Activated B cell treated with CpG ODN at 0.5 μM for 24 hours (primary cell): Measurements from ENCODE around the gene PCNX2. TPM values are rescaled to one million over a fixed set of nuclear protein-coding genes. Genes with fewer than 3 reads are reported as not detected.

Source experiments
- ATAC-seq: fragments of 200-7000 bp; cut with Tn5 transposase; one replicate; pipeline ENCODE4 v1.10.0; 2021; ENCODE audit warnings: low read depth, mild to moderate bottlenecking, moderate library complexity
- CTCF ChIA-PET: fragments of 350-600 bp; sonication (Branson Sonifier 250); formaldehyde crosslinking; loops from one replicate; lab custom pipeline; 2021; ENCODE audit warnings: antibody characterized with exemption; lab: Charles Lee
- POLR2A ChIA-PET: fragments of 350-600 bp; sonication (Branson Sonifier 250); formaldehyde crosslinking; loops from one replicate; lab custom pipeline; 2021; ENCODE audit warnings: antibody characterized with exemption; lab: Charles Lee
- DNase-seq: peaks from one replicate; pipeline ENCODE4 v3.0.0; 2022
- H3K27ac Mint-ChIP-seq: one replicate; pipeline ENCODE4 v1.8.0; 2020; ENCODE audit warnings: mixed read lengths
- H3K27me3 Mint-ChIP-seq: one replicate; pipeline ENCODE4 v1.8.0; 2021; ENCODE audit warnings: mixed read lengths
- H3K36me3 Mint-ChIP-seq: one replicate; pipeline ENCODE4 v1.8.0; 2021; ENCODE audit warnings: low read depth, mixed read lengths
- H3K4me1 Mint-ChIP-seq: one replicate; pipeline ENCODE4 v1.8.0; 2021; ENCODE audit warnings: mixed read lengths
- H3K4me3 Mint-ChIP-seq: one replicate; pipeline ENCODE4 v1.8.0; 2020; ENCODE audit warnings: mild to moderate bottlenecking, mixed read lengths
- H3K9me3 Mint-ChIP-seq: one replicate; pipeline ENCODE4 v1.8.0; 2020; ENCODE audit warnings: mixed read lengths
- CTCF ChIP-seq: fragments of 200-600 bp; IDR thresholded peaks from one replicate; pipeline ENCODE4 v1.8.0; 2022; ENCODE audit warnings: antibody characterized with exemption, mild to moderate bottlenecking
- intact Hi-C: fragments of 100-400 bp; cut with micrococcal nuclease; formaldehyde crosslinking; loops from one replicate; pipeline ENCODE4 v1.15.1; 2024
- total RNA-seq: library from RNA; stranded (reverse); gene quantifications from 2 replicates; pipeline ENCODE4 v1.2.3, GENCODE V29; 2022

Gene PCNX2
- total RNA-seq, 1 donor from 2014 or later: 20.4 TPM

GRCh38 chr1:232983817-232984567 is 311.5 kb downstream of the PCNX2 start:
- DNase-seq (no peak), ATAC-seq (no peak)
- no peaks in the 10 kb centered on the region for H3K9me3 Mint-ChIP-seq
- CTCF ChIA-PET: no interaction called here
- POLR2A ChIA-PET: no interaction called here
- TF ChIP-seq CTCF: no peak
- H3K36me3 Mint-ChIP-seq: peaks cover 8% of the 10 kb centered on the region
- H3K27ac Mint-ChIP-seq: no peak overlapping the region
- H3K4me3 Mint-ChIP-seq: no peak overlapping the region
- no peaks in the 10 kb centered on the region for H3K4me1 Mint-ChIP-seq
- no peaks in the 10 kb centered on the region for H3K27me3 Mint-ChIP-seq
- intact Hi-C loops: no loop called here

- Mint-ChIP-seq H3K27me3 (no peaks in the 10 kb centered on the region), H3K27ac (no peak overlapping the region), H3K4me3 (no peak overlapping the region), H3K36me3 (peaks cover 12% of the 10 kb centered on the region), H3K9me3 (no peaks in the 10 kb centered on the region), H3K4me1 (peaks cover 4% of the 10 kb centered on the region)
- no peak for DNase-seq
- CTCF ChIA-PET: no interaction called here
- no peak for TF ChIP-seq CTCF
- intact Hi-C loops: no loop called here
- ATAC-seq: no peak
- POLR2A ChIA-PET: no interaction called here
Observed at GRCh38 chr1:232983375-232983774, 312.1 kb downstream of the PCNX2 start.

- Mint-ChIP-seq H3K4me3 (no peak overlapping the region), H3K4me1 (peaks cover 12% of the 10 kb centered on the region), H3K36me3 (peaks cover 21% of the 10 kb centered on the region), H3K27ac (no peak overlapping the region), H3K27me3 (no peaks in the 10 kb centered on the region), H3K9me3 (no peaks in the 10 kb centered on the region)
- intact Hi-C loops: no loop called here
- TF ChIP-seq CTCF: no peak
- ChIA-PET POLR2A (no interaction called here), CTCF (no interaction called here)
- ATAC-seq (no peak), DNase-seq (no peak)
Observed at GRCh38 chr1:232982238-232982944, 313.1 kb downstream of the PCNX2 start.

- TF ChIP-seq CTCF: no peak
- H3K4me1 Mint-ChIP-seq: peaks cover 12% of the 10 kb centered on the region
- peaks cover 33% of the 10 kb centered on the region for H3K36me3 Mint-ChIP-seq
- no peaks in the 10 kb centered on the region for H3K9me3 Mint-ChIP-seq
- no peak for DNase-seq
- no peaks in the 10 kb centered on the region for H3K27me3 Mint-ChIP-seq
- no peak for ATAC-seq
- ChIA-PET CTCF (no interaction called here), POLR2A (no interaction called here)
- H3K27ac Mint-ChIP-seq: no peak overlapping the region
- intact Hi-C loops: no loop called here
- no peak overlapping the region for H3K4me3 Mint-ChIP-seq
Observed at GRCh38 chr1:232980986-232981560, 314.5 kb downstream of the PCNX2 start.

- POLR2A ChIA-PET: no interaction called here
- no peaks in the 10 kb centered on the region for H3K27me3 Mint-ChIP-seq
- no peak overlapping the region for H3K27ac Mint-ChIP-seq
- no peaks in the 10 kb centered on the region for H3K9me3 Mint-ChIP-seq
- intact Hi-C loops: no loop called here
- no peak for TF ChIP-seq CTCF
- CTCF ChIA-PET: no interaction called here
- peaks cover 36% of the 10 kb centered on the region for H3K36me3 Mint-ChIP-seq
- H3K4me1 Mint-ChIP-seq: peaks cover 12% of the 10 kb centered on the region
- DNase-seq: no peak
- ATAC-seq: no peak
- no peak overlapping the region for H3K4me3 Mint-ChIP-seq
Observed at GRCh38 chr1:232980355-232980978, 315.1 kb downstream of the PCNX2 start.
